ENCODE results near the gene ST6GALNAC2.

ST6GALNAC2 gene

DNA sequence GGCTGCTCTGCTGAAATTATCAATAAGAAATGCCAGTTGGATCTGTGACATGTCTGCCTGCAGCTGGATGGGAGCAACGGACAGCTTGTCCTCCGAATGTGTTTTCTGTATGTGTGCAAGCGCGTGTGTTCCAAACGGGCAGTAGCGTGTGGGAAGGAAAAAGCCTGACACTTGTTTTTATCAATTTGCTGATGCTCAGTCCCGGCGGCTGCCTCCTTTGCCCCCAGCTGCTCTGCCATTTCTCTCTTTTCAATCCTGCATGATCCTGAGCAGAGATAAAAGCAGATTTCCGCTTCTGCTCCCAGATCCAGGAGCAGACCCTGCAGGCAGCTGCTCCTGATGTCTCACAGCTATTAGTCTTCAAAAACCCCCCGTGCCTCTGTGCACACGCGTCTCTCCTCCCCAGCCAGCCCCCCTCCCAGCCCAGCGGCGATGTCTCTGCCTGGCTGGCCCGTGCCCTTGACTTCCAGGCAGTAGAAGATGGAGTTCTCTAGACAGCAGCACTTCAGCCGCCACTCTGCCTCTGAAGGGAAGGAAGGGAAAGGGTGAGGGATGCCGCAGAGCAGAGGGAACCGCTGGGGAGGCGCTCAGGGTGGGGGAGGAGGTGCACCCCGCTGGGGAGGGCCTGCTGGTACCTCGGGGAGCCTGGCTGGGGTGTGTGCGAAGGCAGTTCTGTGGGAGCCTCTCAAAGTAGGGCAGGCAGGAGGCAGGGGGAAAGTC, 41.7 kb downstream of the ST6GALNAC2 start:
- TF ChIP-seq, protein P1, sequence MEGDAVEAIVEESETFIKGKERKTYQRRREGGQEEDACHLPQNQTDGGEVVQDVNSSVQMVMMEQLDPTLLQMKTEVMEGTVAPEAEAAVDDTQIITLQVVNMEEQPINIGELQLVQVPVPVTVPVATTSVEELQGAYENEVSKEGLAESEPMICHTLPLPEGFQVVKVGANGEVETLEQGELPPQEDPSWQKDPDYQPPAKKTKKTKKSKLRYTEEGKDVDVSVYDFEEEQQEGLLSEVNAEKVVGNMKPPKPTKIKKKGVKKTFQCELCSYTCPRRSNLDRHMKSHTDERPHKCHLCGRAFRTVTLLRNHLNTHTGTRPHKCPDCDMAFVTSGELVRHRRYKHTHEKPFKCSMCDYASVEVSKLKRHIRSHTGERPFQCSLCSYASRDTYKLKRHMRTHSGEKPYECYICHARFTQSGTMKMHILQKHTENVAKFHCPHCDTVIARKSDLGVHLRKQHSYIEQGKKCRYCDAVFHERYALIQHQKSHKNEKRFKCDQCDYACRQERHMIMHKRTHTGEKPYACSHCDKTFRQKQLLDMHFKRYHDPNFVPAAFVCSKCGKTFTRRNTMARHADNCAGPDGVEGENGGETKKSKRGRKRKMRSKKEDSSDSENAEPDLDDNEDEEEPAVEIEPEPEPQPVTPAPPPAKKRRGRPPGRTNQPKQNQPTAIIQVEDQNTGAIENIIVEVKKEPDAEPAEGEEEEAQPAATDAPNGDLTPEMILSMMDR (IDR thresholded peaks at IDR 0.05; ENCODE audit: insufficient read depth, low read depth, low read length, missing control alignments) = no peak
- no peak for DNase-seq (ENCODE audit: low read depth)
- no peak overlapping the region for H3K4me3 ChIP-seq (ENCODE audit: low read depth, low read length)

DNA sequence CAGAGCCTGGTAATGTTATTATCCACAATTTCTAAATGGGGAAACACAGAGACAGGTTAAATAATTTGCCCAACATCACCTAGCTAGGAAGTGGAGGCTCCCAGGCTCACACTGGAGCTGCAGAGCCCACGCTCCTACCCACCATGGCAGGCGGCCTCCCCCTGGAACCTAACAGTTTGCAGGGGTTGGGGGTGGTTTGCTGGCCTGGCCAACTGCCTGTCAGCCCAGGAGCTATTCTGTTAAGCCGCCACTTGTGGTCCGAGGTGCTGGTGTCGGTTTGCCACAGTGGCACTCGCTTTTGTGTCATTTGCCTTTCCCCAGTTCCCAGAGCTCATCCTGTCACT, 42.2 kb downstream of the ST6GALNAC2 start:
- no peak for DNase-seq (ENCODE audit: low read depth)
- TF ChIP-seq, protein P1 (IDR thresholded peaks at IDR 0.05; ENCODE audit: insufficient read depth, low read depth, low read length, missing control alignments) = no peak
- no peak overlapping the region for H3K4me3 ChIP-seq (ENCODE audit: low read depth, low read length)

DNA sequence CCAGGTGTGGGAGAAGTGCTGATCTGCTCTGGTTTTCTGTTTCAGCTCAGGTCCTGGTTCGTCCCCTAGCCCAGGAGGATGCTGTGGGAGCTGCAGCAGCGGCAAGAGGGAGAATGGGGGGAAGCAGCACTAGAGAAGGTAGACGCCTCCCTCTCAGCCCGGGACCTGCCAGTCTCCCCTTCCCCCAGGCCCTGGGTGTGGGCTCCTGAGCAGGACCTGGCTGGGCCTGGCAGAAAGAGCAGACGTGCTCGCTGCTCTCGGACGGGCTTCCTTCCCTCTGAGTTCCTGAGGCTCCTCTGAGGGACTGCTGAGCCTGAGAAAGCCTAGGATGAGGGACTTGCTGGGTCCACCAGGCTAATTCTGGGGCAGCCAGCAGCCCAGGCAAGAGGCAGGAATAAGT, 42.7 kb downstream of the ST6GALNAC2 start:
- DNase-seq (ENCODE audit: low read depth) = no peak
- TF ChIP-seq, protein P1 (IDR thresholded peaks at IDR 0.05; ENCODE audit: insufficient read depth, low read depth, low read length, missing control alignments) = no peak
- H3K4me3 ChIP-seq (ENCODE audit: low read depth, low read length) = no peak overlapping the region

DNA sequence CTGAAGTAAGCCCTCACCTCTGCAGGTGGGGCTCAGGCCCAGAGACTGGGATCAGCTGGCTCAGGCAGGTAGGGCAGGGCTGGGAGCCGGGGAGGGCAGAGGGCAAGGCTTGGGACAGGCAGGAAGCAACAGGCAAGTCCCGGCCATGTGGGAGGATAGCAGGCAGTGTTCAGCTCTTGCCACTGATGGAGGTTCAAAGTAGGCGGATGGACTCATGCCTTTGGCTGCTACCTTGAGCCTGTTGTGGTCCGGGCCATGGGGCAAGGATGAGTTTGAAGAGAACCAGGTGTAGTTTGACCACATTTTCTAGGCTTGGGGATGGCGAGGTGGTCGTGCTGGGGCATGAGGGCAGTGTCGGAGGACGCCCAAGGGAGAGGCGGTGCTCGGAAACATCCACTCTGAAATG, 43.1 kb downstream of the ST6GALNAC2 start:
- H3K4me3 ChIP-seq (ENCODE audit: low read depth, low read length) = no peak overlapping the region
- TF ChIP-seq, protein P1 (IDR thresholded peaks at IDR 0.05; ENCODE audit: insufficient read depth, low read depth, low read length, missing control alignments) = no peak
- DNase-seq (ENCODE audit: low read depth) = no peak

DNA sequence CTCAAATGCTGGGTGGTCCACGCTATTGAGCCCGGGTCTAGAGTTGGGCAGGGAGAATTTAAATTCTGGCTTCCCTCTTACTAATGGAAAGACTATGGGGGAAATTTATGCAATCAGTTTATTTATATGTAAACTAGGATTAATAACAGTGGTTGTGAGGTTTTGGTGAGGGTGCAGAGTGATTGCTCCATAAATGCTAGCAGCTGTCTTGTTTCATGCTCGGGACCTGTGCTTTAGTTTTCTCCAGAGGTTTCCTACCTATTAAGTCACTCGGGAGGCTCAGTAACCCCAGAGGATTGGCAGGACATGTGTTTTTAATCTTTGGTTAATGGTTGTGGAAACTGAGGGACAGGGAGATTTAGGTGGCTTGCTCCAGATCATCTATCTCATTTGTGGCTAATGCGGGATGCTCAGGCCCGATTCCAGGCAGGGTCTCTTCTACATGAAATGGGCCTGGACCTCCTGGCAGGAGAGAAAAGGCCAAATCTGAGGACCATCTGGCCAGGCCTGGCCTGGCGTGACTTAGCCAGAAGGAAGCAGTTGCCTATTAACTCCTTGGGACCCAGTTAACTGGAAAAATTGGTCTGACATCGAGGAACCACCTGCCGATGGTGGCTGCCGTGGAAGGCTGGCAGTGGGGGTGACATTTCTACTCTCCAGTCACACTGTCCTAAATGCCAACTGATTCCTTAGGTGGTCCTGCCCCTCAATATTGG, 43.8 kb downstream of the ST6GALNAC2 start:
- H3K4me3 ChIP-seq (ENCODE audit: low read depth, low read length) = no peak overlapping the region
- TF ChIP-seq, protein P1 (IDR thresholded peaks at IDR 0.05; ENCODE audit: insufficient read depth, low read depth, low read length, missing control alignments) = no peak
- DNase-seq (ENCODE audit: low read depth) = no peak

DNA sequence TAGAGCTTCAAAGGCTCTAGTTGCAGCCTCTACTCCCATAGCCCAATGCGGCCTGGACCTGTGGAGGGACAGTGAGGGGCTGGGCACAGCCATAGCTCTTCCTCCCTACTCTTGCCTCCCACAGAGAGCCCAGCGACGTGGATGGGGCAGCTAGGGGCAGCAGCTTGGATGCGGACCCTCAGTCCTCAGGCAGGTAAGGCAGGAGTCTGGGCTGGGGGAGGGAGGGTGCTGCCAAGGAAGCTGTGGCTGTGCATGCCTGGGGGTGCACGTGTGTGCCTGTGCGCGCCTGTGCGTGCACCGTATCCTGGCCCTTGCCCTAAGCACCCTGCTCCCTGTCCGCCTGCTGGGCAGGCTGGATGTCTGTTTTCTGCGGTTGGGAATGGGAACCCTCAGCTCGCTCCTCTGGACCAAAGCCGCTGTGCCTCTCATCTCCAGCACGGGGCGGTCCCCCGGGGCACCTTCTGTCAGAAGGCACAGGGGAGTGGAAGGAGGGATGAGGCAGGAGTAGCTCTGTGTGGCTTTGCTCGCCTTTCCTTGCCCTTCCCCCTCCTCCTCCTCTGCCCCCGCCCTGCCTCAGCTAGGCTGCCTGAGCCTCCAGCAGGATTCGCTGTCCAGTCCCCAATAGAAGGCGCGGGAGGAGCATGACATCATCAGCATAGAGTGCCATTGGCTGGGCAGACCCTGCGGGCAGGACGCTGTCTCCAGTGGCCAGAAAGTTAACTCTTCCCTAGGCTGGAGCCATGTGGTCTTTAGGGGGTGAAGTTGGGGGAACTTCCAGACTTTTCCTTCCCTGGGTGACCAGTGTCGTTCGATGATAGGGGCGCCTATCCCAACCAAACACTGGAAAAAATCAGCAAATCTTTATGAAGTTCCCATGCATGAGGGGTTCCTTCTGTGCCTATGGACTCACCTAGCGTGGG, 45.0 kb downstream of the ST6GALNAC2 start:
- peak; percentile 41 for DNase-seq (ENCODE audit: low read depth)
- TF ChIP-seq, protein P1 (IDR thresholded peaks at IDR 0.05; ENCODE audit: insufficient read depth, low read depth, low read length, missing control alignments) = no peak
- H3K4me3 ChIP-seq (ENCODE audit: low read depth, low read length) = no peak overlapping the region

All from GM12865 (cell line).